ENCODE data around the gene ATP6V0E1.

The ATP6V0E1 gene

GRCh38 chr5:173025651-173026050 lies 42.1 kb downstream of the ATP6V0E1 start:
- TF ChIP-seq RAD21 (IDR thresholded peaks at IDR 0.05; ENCODE audit: low read depth) (no peak), TAF1 (IDR thresholded peaks at IDR 0.05; ENCODE audit: low read depth) (no peak), FOXM1 (IDR thresholded peaks at IDR 0.05; ENCODE audit: borderline replicate concordance, low read depth) (no peak), EP300 (IDR thresholded peaks at IDR 0.05; ENCODE audit: borderline replicate concordance) (no peak), NFIC (IDR thresholded peaks at IDR 0.05) (no peak), TCF12 (IDR thresholded peaks at IDR 0.05; ENCODE audit: low read depth) (no peak), MAX (IDR thresholded peaks at IDR 0.05) (no peak), USF1 (IDR thresholded peaks at IDR 0.05) (no peak), YY1 (IDR thresholded peaks at IDR 0.05; ENCODE audit: low read depth) (no peak), TEAD4 (IDR thresholded peaks at IDR 0.05) (no peak), CEBPB (IDR thresholded peaks at IDR 0.05) (no peak), ZBTB7A (IDR thresholded peaks at IDR 0.05; ENCODE audit: low read depth) (no peak), EGR1 (IDR thresholded peaks at IDR 0.05) (no peak)
- TF ChIP-seq, protein P1, sequence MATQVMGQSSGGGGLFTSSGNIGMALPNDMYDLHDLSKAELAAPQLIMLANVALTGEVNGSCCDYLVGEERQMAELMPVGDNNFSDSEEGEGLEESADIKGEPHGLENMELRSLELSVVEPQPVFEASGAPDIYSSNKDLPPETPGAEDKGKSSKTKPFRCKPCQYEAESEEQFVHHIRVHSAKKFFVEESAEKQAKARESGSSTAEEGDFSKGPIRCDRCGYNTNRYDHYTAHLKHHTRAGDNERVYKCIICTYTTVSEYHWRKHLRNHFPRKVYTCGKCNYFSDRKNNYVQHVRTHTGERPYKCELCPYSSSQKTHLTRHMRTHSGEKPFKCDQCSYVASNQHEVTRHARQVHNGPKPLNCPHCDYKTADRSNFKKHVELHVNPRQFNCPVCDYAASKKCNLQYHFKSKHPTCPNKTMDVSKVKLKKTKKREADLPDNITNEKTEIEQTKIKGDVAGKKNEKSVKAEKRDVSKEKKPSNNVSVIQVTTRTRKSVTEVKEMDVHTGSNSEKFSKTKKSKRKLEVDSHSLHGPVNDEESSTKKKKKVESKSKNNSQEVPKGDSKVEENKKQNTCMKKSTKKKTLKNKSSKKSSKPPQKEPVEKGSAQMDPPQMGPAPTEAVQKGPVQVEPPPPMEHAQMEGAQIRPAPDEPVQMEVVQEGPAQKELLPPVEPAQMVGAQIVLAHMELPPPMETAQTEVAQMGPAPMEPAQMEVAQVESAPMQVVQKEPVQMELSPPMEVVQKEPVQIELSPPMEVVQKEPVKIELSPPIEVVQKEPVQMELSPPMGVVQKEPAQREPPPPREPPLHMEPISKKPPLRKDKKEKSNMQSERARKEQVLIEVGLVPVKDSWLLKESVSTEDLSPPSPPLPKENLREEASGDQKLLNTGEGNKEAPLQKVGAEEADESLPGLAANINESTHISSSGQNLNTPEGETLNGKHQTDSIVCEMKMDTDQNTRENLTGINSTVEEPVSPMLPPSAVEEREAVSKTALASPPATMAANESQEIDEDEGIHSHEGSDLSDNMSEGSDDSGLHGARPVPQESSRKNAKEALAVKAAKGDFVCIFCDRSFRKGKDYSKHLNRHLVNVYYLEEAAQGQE (IDR thresholded peaks at IDR 0.05; ENCODE audit: low read depth) = no peak

- TF ChIP-seq EGR1 (IDR thresholded peaks at IDR 0.05) (no peak), FOXM1 (IDR thresholded peaks at IDR 0.05; ENCODE audit: borderline replicate concordance, low read depth) (no peak), ZBTB7A (IDR thresholded peaks at IDR 0.05; ENCODE audit: low read depth) (no peak), NFIC (IDR thresholded peaks at IDR 0.05) (no peak), MAX (IDR thresholded peaks at IDR 0.05) (no peak), CREB1 (IDR thresholded peaks at IDR 0.05; ENCODE audit: low read depth) (no peak), TCF12 (IDR thresholded peaks at IDR 0.05; ENCODE audit: low read depth) (no peak), USF1 (IDR thresholded peaks at IDR 0.05) (no peak), CEBPB (IDR thresholded peaks at IDR 0.05) (no peak), TEAD4 (IDR thresholded peaks at IDR 0.05) (no peak), RAD21 (IDR thresholded peaks at IDR 0.05; ENCODE audit: low read depth) (no peak), TAF1 (IDR thresholded peaks at IDR 0.05; ENCODE audit: low read depth) (no peak), YY1 (IDR thresholded peaks at IDR 0.05; ENCODE audit: low read depth) (no peak), EP300 (IDR thresholded peaks at IDR 0.05; ENCODE audit: borderline replicate concordance) (no peak)
- TF ChIP-seq, protein P1 (IDR thresholded peaks at IDR 0.05; ENCODE audit: low read depth) = no peak
Measured at GRCh38 chr5:173027905-173028304, 44.3 kb downstream of the ATP6V0E1 start.

DNA sequence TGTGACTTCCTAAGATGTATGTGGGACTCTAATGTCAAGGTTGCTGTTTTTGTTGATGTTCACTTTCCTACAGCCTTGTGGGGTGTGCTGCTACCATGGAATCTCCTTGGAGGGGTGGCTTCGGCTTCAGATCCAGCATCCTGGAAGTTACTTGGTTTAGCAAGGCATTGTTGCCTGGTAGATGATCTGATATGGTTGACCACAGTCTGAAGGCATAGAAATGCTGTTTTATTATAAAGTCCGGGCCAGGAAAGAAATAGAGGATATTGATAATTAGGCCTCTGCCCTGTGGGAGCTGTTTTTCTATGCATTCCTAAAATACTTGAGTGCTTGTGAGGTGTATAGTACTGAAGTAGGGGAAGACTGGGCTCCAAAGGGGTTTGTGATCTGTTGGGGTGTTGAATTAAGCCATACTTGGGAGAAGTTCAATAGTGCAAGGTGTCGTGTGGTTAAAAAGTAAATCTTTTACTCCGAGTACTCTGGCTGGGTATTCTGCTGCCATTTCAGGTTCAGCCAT lies 45.3 kb downstream of the ATP6V0E1 start:
- TF ChIP-seq CEBPB (IDR thresholded peaks at IDR 0.05) (no peak), EGR1 (IDR thresholded peaks at IDR 0.05) (no peak), CREB1 (IDR thresholded peaks at IDR 0.05; ENCODE audit: low read depth) (no peak), YY1 (IDR thresholded peaks at IDR 0.05; ENCODE audit: low read depth) (no peak), TEAD4 (IDR thresholded peaks at IDR 0.05) (no peak), NFIC (IDR thresholded peaks at IDR 0.05) (no peak), RAD21 (IDR thresholded peaks at IDR 0.05; ENCODE audit: low read depth) (no peak), ZBTB7A (IDR thresholded peaks at IDR 0.05; ENCODE audit: low read depth) (no peak), TCF12 (IDR thresholded peaks at IDR 0.05; ENCODE audit: low read depth) (no peak), MAX (IDR thresholded peaks at IDR 0.05) (no peak), EP300 (IDR thresholded peaks at IDR 0.05; ENCODE audit: borderline replicate concordance) (no peak), USF1 (IDR thresholded peaks at IDR 0.05) (no peak), FOXM1 (IDR thresholded peaks at IDR 0.05; ENCODE audit: borderline replicate concordance, low read depth) (no peak), TAF1 (IDR thresholded peaks at IDR 0.05; ENCODE audit: low read depth) (no peak)
- TF ChIP-seq, protein P1 (IDR thresholded peaks at IDR 0.05; ENCODE audit: low read depth) = no peak
